H1 (cell line): ENCODE measurements around the gene SLC22A14. TPM values are rescaled to one million over a fixed set of nuclear protein-coding genes. Genes with fewer than 3 reads are reported as not detected.

ENCODE experiments used
- CTCF ChIA-PET: fragments of 300-600 bp; sonication (Branson Sonifier 250); formaldehyde crosslinking; loops from one replicate; lab custom pipeline; 2021; ENCODE audit not compliant: partially characterized antibody; lab: Charles Lee
- POLR2A ChIA-PET: fragments of 300-600 bp; sonication (Branson Sonifier 250); formaldehyde crosslinking; loops from one replicate; lab custom pipeline; 2021; ENCODE audit warnings: inconsistent platforms; ENCODE audit not compliant: partially characterized antibody; lab: Charles Lee
- DNase-seq, 2 experiments: peaks; one replicate each; pipeline versions ENCODE4 v3.0.0 to v3.0.0-alpha.2; 2010 to 2022; ENCODE audit warnings: low spot score in 2 of 2, low read depth in 1 of 2, mixed read lengths in 1 of 2
- FAIRE-seq: peaks from 2 replicates; lab custom pipeline; 2011; peaks lifted over from hg19 to GRCh38; lab: Jason Lieb, UNC
- H2AFZ ChIP-seq: 2 replicates; pipeline ENCODE4 v1.8.1; 2012; ENCODE audit warnings: low read length, inconsistent platforms
- H2AK5ac ChIP-seq: 2 replicates; pipeline ENCODE4 v1.6.1; 2013; ENCODE audit warnings: low read depth, low read length
- H2BK120ac ChIP-seq: replicated peaks from 2 replicates; pipeline ENCODE3; 2013; ENCODE audit warnings: low read depth, low read length, inconsistent platforms
- H2BK12ac ChIP-seq: 2 replicates; pipeline ENCODE4 v1.6.1; 2013; ENCODE audit warnings: low read depth, low read length
- H2BK15ac ChIP-seq: 2 replicates; pipeline ENCODE4 v1.6.1; 2013; ENCODE audit warnings: low read length
- H2BK20ac ChIP-seq: 2 replicates; pipeline ENCODE4 v1.6.1; 2013; ENCODE audit warnings: low read length
- H2BK5ac ChIP-seq: 2 replicates; pipeline ENCODE4 v1.6.1; 2013; ENCODE audit warnings: low read depth, low read length
- H3K14ac ChIP-seq: 2 replicates; pipeline ENCODE4 v1.6.1; 2013; ENCODE audit warnings: inconsistent platforms; ENCODE audit not compliant: insufficient read length
- H3K18ac ChIP-seq: 2 replicates; pipeline ENCODE4 v1.6.1; 2013; ENCODE audit warnings: low read length; ENCODE audit errors: extremely low read depth
- H3K23ac ChIP-seq: 2 replicates; pipeline ENCODE4 v1.6.1; 2013; ENCODE audit warnings: inconsistent platforms; ENCODE audit not compliant: insufficient read length
- H3K23me2 ChIP-seq: 2 replicates; pipeline ENCODE4 v1.6.1; 2013; ENCODE audit warnings: low read depth, low read length
- H3K27ac ChIP-seq: 2 replicates; pipeline ENCODE4 v1.6.1; 2011; ENCODE audit warnings: low read depth, low read length, inconsistent platforms
- H3K27me3 ChIP-seq, 4 experiments: replicated peaks in 1 of 4; 1 replicate in 1 of 4; 2 replicates in 3 of 4; pipeline versions ENCODE4 v1.6.1 to v1.8.1; 2011 to 2013; ENCODE audit warnings: low read length in 3 of 4, mild to moderate bottlenecking in 3 of 4, inconsistent platforms in 2 of 4, mixed read lengths in 2 of 4, moderate library complexity in 1 of 4; ENCODE audit not compliant: control insufficient read depth in 3 of 4, insufficient read depth in 3 of 4; ENCODE audit errors: extremely low read depth in 1 of 4
- H3K36me3 ChIP-seq, 4 experiments: 2 replicates each; pipeline versions ENCODE4 v1.6.1 to v1.8.1; 2011 to 2013; ENCODE audit warnings: mild to moderate bottlenecking in 4 of 4, low read length in 3 of 4, moderate library complexity in 2 of 4, control low read depth in 1 of 4, inconsistent platforms in 1 of 4; ENCODE audit not compliant: insufficient read depth in 4 of 4, control insufficient read depth in 2 of 4
- H3K4ac ChIP-seq: replicated peaks from 2 replicates; pipeline ENCODE3; 2013; ENCODE audit warnings: low read length, low read depth, mixed read lengths, inconsistent platforms; ENCODE audit not compliant: insufficient read length
- H3K4me1 ChIP-seq, 4 experiments: replicated peaks in 1 of 4; 1 replicate in 1 of 4; 2 replicates in 3 of 4; pipeline versions ENCODE4 v1.6.1 to v1.8.1; 2011 to 2013; ENCODE audit warnings: low read length in 3 of 4, inconsistent platforms in 2 of 4, mixed read lengths in 1 of 4; ENCODE audit not compliant: insufficient read depth in 4 of 4, control insufficient read depth in 3 of 4
- H3K4me2 ChIP-seq, 2 experiments: 2 replicates each; pipeline versions ENCODE4 v1.6.1 to v1.8.1; 2011 to 2013; ENCODE audit warnings: low read depth in 2 of 2, low read length in 2 of 2, control low read depth in 1 of 2, inconsistent platforms in 1 of 2, mild to moderate bottlenecking in 1 of 2; ENCODE audit not compliant: insufficient read depth in 1 of 2
- H3K4me3 ChIP-seq, 4 experiments: fragments of 200-600, 300-600 bp in 1 of 4; sonication (generic), shearing (Covaris generic), sonication (Bioruptor Twin) in 1 of 4; 2 replicates each; pipeline versions ENCODE4 v1.5.1 to v1.8.1; 2011 to 2016; ENCODE audit warnings: low read length in 4 of 4, low read depth in 3 of 4, control low read depth in 2 of 4, inconsistent platforms in 2 of 4, mild to moderate bottlenecking in 2 of 4, mixed read lengths in 1 of 4, moderate library complexity in 1 of 4; ENCODE audit not compliant: insufficient read depth in 2 of 4; ENCODE audit errors: extremely low read depth in 1 of 4
- H3K56ac ChIP-seq: replicated peaks from 2 replicates; pipeline ENCODE3; 2013; ENCODE audit warnings: low read depth, mild to moderate bottlenecking, mixed read lengths, low read length, inconsistent platforms; ENCODE audit not compliant: insufficient read length
- H3K79me1 ChIP-seq: 2 replicates; pipeline ENCODE4 v1.6.1; 2013; ENCODE audit warnings: low read depth, low read length, control low read depth
- H3K79me2 ChIP-seq, 2 experiments: 2 replicates each; pipeline versions ENCODE4 v1.6.1 to v1.8.1; 2012 to 2013; ENCODE audit warnings: low read length in 2 of 2, mild to moderate bottlenecking in 2 of 2, inconsistent platforms in 1 of 2; ENCODE audit not compliant: insufficient read depth in 2 of 2, control insufficient read depth in 1 of 2
- H3K9ac ChIP-seq, 4 experiments: replicated peaks in 1 of 4; 1 replicate in 1 of 4; 2 replicates in 3 of 4; pipeline versions ENCODE4 v1.6.1 to v1.8.1; 2011 to 2013; ENCODE audit warnings: low read depth in 3 of 4, low read length in 3 of 4, control low read depth in 2 of 4, mild to moderate bottlenecking in 2 of 4, moderate library complexity in 2 of 4, inconsistent platforms in 1 of 4; ENCODE audit errors: extremely low read depth in 1 of 4
- H3K9me3 ChIP-seq, 2 experiments: 2 replicates each; pipeline versions ENCODE4 v1.6.1 to v1.8.1; 2012 to 2013; ENCODE audit warnings: mild to moderate bottlenecking in 2 of 2, moderate library complexity in 2 of 2, control low read depth in 1 of 2, inconsistent platforms in 1 of 2, low read depth in 1 of 2, low read length in 1 of 2, mixed read lengths in 1 of 2; ENCODE audit not compliant: insufficient read depth in 2 of 2
- H4K20me1 ChIP-seq, 2 experiments: replicated peaks in 1 of 2; 2 replicates each; pipeline versions ENCODE3 to v1.8.1; 2011 to 2013; ENCODE audit warnings: inconsistent platforms in 2 of 2, low read length in 2 of 2, mild to moderate bottlenecking in 1 of 2; ENCODE audit not compliant: insufficient read depth in 2 of 2, control insufficient read depth in 1 of 2
- H4K5ac ChIP-seq: 2 replicates; pipeline ENCODE4 v1.6.1; 2013; ENCODE audit warnings: low read length, low read depth, mixed read lengths, inconsistent platforms; ENCODE audit not compliant: insufficient read length
- H4K8ac ChIP-seq: 2 replicates; pipeline ENCODE4 v1.8.0; 2013; ENCODE audit warnings: mild to moderate bottlenecking, moderate library complexity, low read length, inconsistent platforms; ENCODE audit not compliant: insufficient read depth; ENCODE audit errors: extremely low read depth
- H4K91ac ChIP-seq: replicated peaks from 2 replicates; pipeline ENCODE3; 2013; ENCODE audit warnings: low read length, mixed read lengths, inconsistent platforms; ENCODE audit not compliant: insufficient read length
- ATF3 ChIP-seq: IDR thresholded peaks from 2 replicates; pipeline ENCODE4 v1.6.1; 2011; ENCODE audit warnings: low read depth, mild to moderate bottlenecking, low read length; ENCODE audit not compliant: insufficient read depth
- CEBPB ChIP-seq: IDR thresholded peaks from 2 replicates; pipeline ENCODE4 v1.6.1; 2012; ENCODE audit warnings: low read depth, low read length
- CHD1 ChIP-seq: IDR thresholded peaks from 2 replicates; pipeline ENCODE4 v1.6.1; 2012; ENCODE audit warnings: low read depth, low read length, improper control_type of control experiment
- JUND ChIP-seq: IDR thresholded peaks from 2 replicates; pipeline ENCODE4 v1.6.1; 2011; ENCODE audit warnings: mild to moderate bottlenecking, improper control_type of control experiment, low read length
- KDM1A ChIP-seq: fragments of 200-600, 300-600 bp; sonication (generic); IDR thresholded peaks from 2 replicates; pipeline ENCODE4 v1.7.1; 2016; ENCODE audit warnings: mild to moderate bottlenecking, low read length, borderline replicate concordance
- KDM4A ChIP-seq: IDR thresholded peaks from one replicate; pipeline ENCODE4 v1.7.1; 2012; ENCODE audit warnings: low read depth, mild to moderate bottlenecking, moderate library complexity, low read length, inconsistent platforms; ENCODE audit not compliant: severe bottlenecking
- PHF8 ChIP-seq: fragments of 200-600 bp; sonication (generic); conservative IDR thresholded peaks from 2 replicates; pipeline ENCODE4 v1.7.1; 2012; ENCODE audit warnings: low read depth, mild to moderate bottlenecking, inconsistent platforms, low read length, moderate library complexity
- SIRT6 ChIP-seq: IDR thresholded peaks from one replicate; pipeline ENCODE4 v1.7.1; 2012; ENCODE audit warnings: low read length, inconsistent platforms
- TAF1 ChIP-seq: IDR thresholded peaks from 2 replicates; pipeline ENCODE4 v1.6.1; 2011; ENCODE audit warnings: mild to moderate bottlenecking, low read depth, low read length
- TAF7 ChIP-seq: optimal IDR thresholded peaks from 2 replicates; pipeline ENCODE3; 2011; ENCODE audit warnings: low read depth, mild to moderate bottlenecking, inconsistent platforms, low read length, moderate library complexity, borderline replicate concordance
- TCF12 ChIP-seq: IDR thresholded peaks from 2 replicates; pipeline ENCODE4 v1.6.1; 2011; ENCODE audit warnings: low read depth, mild to moderate bottlenecking, low read length
- YY1 ChIP-seq: IDR thresholded peaks from 2 replicates; pipeline ENCODE4 v1.6.1; 2011; ENCODE audit warnings: low read depth, mild to moderate bottlenecking, low read length
- WGBS, 2 experiments: shearing (Covaris generic) in 1 of 2; methylation state at CpG; one replicate each; pipeline versions ENCODE4 v1.1.6 to v1.1.7; 2013 to 2015; ENCODE audit warnings: low lambda C conversion rate in 2 of 2, mixed read lengths in 2 of 2, inconsistent platforms in 1 of 2, low coverage in 1 of 2, missing lambda C conversion rate in 1 of 2; ENCODE audit not compliant: insufficient replicate concordance in 2 of 2, insufficient coverage in 1 of 2, insufficient read length in 1 of 2; ENCODE audit errors: extremely low coverage in 1 of 2, missing lambda C conversion rate in 1 of 2; 5-methylcytosine and 5-hydroxymethylcytosine counted together
- polyA plus RNA-seq, 7 experiments: library from polyadenylated mRNA; depleted of rRNA in 3 of 7; stranded (reverse) in 5 of 7; unstranded in 2 of 7; fragments of >200 nt in 5 of 7; fragments of 200-250 nt in 2 of 7; gene quantifications; 1 replicate in 5 of 7; 2 replicates in 1 of 7; 4 replicates in 1 of 7; pipeline versions ENCODE4 v1.2.1 to v1.2.3, GENCODE V29; 2011 to 2013; ENCODE audit warnings: missing spikeins in 2 of 7, mixed read lengths in 2 of 7
- total RNA-seq: library from RNA; stranded (reverse); fragmentation: NEBNext Ultra II Directional; extraction: Animal tissue kit (Norgen Biotek cat#: 25700); gene quantifications from 2 replicates; pipeline ENCODE4 v1.2.1, GENCODE V29; 2021

The SLC22A14 gene
- total and polyA plus RNA-seq, 2 of the 8 experiments (the other 6 are each of a cell fraction or from before 2014, with no cell fraction given), result 0.03 TPM; not detected in 1

DNA sequence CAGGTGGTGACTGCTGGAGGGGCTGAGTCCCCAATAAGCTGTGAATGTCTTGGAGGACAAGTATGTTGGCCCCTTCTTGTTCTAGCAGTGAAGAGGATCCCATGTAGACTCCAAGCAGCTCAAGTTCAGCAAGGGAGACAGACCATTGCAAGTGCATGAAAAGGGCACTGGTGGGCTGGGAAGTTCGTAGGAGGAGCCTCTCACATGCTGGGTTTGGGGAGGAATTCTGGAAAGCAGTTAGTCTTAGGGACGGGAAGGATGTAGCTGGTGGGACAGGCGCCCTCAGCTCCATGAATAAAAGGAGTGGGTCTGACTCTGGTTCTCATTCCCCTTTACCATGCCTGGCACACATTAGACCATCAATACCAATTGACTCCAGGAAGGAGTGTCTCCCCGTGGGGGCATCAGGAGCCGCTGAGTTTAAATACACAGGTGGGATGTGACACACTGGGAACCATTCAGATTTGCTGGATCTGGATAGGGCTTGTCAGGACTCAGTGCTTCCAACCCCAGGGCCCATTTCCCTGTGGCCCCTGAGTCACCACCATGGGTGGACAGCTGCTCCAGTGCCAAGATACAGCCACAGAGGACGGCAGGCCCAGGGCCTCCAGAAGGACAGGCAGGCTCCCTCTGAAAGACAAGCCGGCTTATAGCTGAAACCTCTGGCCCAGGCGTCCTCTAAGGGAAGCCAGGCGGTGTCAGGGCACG, 63.9 kb downstream of the SLC22A14 start:
- H2BK15ac ChIP-seq, result no peak overlapping the region; the same call in 1 of the 2 replicates
- peak overlapping the region; percentile 65 to 88 for H3K4me2 ChIP-seq
- no peak overlapping the region for H3K23ac ChIP-seq
- ChIA-PET POLR2A (interaction anchor here (0.8 to 2.5 kb wide), 3 partner anchors 107 to 182 kb away, joined by 3 to 10 read pairs (median 3); partner anchors contain the start of gene ACVR2B), CTCF (interaction anchor here (0.6 to 4.8 kb wide), 41 partner anchors 8 to 397 kb away, joined by 3 to 47 read pairs (median 4); partner anchors contain the start of genes EXOG and MYD88)
- H4K91ac ChIP-seq, result no peak overlapping the region
- peaks cover 0 to 14% (median 4%) of the 10 kb centered on the region in 4 experiments; a peak in 4 of 7 replicates for H3K27me3 ChIP-seq
- H3K27ac ChIP-seq, result no peak overlapping the region
- no peak overlapping the region for H2BK120ac ChIP-seq
- peak overlapping the region; percentile 74; the same call in 1 of the 2 replicates for H2AFZ ChIP-seq
- no peaks in the 10 kb centered on the region for H3K36me3 ChIP-seq
- H3K79me1 ChIP-seq, result no peaks in the 10 kb centered on the region; the same call in 1 of the 2 replicates
- no peaks in the 10 kb centered on the region for H3K9me3 ChIP-seq
- H2BK20ac ChIP-seq, result no peak overlapping the region
- H2BK12ac ChIP-seq, result 0 out of 2 replicates have a peak overlapping the region, but pooled peaks have one; percentile 13
- no peak overlapping the region for H3K14ac ChIP-seq
- H3K79me2 ChIP-seq, result no peaks in the 10 kb centered on the region
- no peak overlapping the region for H2BK5ac ChIP-seq
- 0 out of 7 replicates have a peak, but pooled peaks cover 0 to 3% (median 0%) of the 10 kb centered on the region in 4 experiments for H3K4me1 ChIP-seq
- FAIRE-seq, result no peak
- 39% methylated on average over 10 of the region's 10 CpGs; no CpG with 5 or more reads in 1 of the 2 experiments for WGBS, 2 experiments
- H3K23me2 ChIP-seq, result peaks cover 3% of the 10 kb centered on the region; the same call in 1 of the 2 replicates
- H4K20me1 ChIP-seq, result no peaks in the 10 kb centered on the region
- H3K9ac ChIP-seq, result no peak overlapping the region
- peak overlapping the region in 3 of 4 experiments; percentile 65 to 71 (median 65); a peak in 7 of 8 replicates for H3K4me3 ChIP-seq
- no peak overlapping the region for H3K4ac ChIP-seq
- H4K5ac ChIP-seq, result no peak overlapping the region
- no peak for DNase-seq
- H2AK5ac ChIP-seq, result no peak overlapping the region
- H3K56ac ChIP-seq, result no peak overlapping the region
- no peak overlapping the region; the same call in 1 of the 2 replicates for H4K8ac ChIP-seq
- no peak overlapping the region; the same call in 1 of the 2 replicates for H3K18ac ChIP-seq
- no peak for TF ChIP-seq KDM4A
- no peak for TF ChIP-seq CHD1
- TF ChIP-seq ATF3, result no peak
- TF ChIP-seq PHF8, result no peak
- no peak for TF ChIP-seq KDM1A
- no peak for TF ChIP-seq SIRT6
- TF ChIP-seq TCF12, result no peak
- TF ChIP-seq JUND, result no peak
- TF ChIP-seq TAF1, result no peak
- no peak for TF ChIP-seq TAF7
- no peak for TF ChIP-seq CEBPB
- TF ChIP-seq YY1, result no peak
